ENCODE measurements around the gene DROSHA.

DNA sequence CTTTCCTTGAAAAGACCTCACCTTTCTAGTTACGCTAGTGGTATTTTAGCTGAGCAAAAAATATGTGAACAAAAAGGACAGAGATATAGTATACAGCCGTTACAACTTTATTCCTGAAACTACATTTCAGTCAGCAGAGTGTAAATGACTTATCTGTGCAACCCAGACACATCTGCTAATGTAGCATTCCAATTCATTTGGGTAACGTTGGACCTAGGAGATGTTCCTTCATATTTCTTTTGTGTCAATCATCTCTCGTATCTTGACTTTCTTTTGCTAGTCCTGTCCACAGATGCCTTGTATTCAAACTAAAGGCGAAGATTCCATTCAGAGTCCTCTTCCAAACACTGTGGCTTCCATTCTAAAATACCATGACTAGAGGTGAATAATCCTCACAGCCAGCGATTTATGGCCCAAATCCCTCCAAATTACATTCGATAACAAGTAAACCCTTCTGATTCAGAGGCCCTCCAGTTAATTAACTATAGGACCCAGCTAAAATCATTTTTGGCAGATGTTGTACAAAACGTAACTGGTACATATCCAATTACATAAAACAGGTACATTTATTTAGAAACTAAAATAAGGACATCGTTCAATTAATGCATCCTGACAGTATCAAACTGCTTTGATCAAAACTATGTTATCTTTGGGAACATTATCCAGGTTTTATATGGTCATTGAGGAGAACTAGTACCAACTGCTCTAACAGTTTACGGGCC is 155.7 kb downstream of the DROSHA start:
- TF ChIP-seq, protein P1, sequence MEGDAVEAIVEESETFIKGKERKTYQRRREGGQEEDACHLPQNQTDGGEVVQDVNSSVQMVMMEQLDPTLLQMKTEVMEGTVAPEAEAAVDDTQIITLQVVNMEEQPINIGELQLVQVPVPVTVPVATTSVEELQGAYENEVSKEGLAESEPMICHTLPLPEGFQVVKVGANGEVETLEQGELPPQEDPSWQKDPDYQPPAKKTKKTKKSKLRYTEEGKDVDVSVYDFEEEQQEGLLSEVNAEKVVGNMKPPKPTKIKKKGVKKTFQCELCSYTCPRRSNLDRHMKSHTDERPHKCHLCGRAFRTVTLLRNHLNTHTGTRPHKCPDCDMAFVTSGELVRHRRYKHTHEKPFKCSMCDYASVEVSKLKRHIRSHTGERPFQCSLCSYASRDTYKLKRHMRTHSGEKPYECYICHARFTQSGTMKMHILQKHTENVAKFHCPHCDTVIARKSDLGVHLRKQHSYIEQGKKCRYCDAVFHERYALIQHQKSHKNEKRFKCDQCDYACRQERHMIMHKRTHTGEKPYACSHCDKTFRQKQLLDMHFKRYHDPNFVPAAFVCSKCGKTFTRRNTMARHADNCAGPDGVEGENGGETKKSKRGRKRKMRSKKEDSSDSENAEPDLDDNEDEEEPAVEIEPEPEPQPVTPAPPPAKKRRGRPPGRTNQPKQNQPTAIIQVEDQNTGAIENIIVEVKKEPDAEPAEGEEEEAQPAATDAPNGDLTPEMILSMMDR (IDR thresholded peaks at IDR 0.05) = no peak
- TF ChIP-seq EP300 (IDR thresholded peaks at IDR 0.05) (no peak), POLR2A (IDR thresholded peaks at IDR 0.05) (no peak)

All from stomach (tissue), 4 donors.